AG04449 (cell line): ENCODE measurements around the gene NEK6.

ENCODE experiments used
- CTCF ChIA-PET: fragments of 350-600 bp; formaldehyde crosslinking; extraction: SDS; loops from one replicate; lab custom pipeline; 2021; ENCODE audit warnings: antibody characterized with exemption; lab: Yijun Ruan, JAX
- POLR2A ChIA-PET: fragments of 400-600, 350-600 bp; formaldehyde crosslinking; extraction: SDS; loops from one replicate; lab custom pipeline; 2020; ENCODE audit warnings: antibody characterized with exemption, inconsistent platforms; lab: Yijun Ruan, JAX
- DNase-seq: peaks from one replicate; pipeline ENCODE4 v3.0.0-alpha.2; 2010; ENCODE audit warnings: low read depth, low spot score
- H3K4me3 ChIP-seq: 2 replicates; pipeline ENCODE4 v1.5.1; 2011; ENCODE audit warnings: low read depth, mild to moderate bottlenecking, control low read depth, low read length
- TF ChIP-seq, protein P1 (sequence below): IDR thresholded peaks from one replicate; pipeline ENCODE4 v1.5.1; 2011; ENCODE audit warnings: mild to moderate bottlenecking, moderate library complexity, low read length, control low read depth, inconsistent platforms; ENCODE audit not compliant: insufficient read depth; ENCODE audit errors: missing control alignments

NEK6 gene

DNA sequence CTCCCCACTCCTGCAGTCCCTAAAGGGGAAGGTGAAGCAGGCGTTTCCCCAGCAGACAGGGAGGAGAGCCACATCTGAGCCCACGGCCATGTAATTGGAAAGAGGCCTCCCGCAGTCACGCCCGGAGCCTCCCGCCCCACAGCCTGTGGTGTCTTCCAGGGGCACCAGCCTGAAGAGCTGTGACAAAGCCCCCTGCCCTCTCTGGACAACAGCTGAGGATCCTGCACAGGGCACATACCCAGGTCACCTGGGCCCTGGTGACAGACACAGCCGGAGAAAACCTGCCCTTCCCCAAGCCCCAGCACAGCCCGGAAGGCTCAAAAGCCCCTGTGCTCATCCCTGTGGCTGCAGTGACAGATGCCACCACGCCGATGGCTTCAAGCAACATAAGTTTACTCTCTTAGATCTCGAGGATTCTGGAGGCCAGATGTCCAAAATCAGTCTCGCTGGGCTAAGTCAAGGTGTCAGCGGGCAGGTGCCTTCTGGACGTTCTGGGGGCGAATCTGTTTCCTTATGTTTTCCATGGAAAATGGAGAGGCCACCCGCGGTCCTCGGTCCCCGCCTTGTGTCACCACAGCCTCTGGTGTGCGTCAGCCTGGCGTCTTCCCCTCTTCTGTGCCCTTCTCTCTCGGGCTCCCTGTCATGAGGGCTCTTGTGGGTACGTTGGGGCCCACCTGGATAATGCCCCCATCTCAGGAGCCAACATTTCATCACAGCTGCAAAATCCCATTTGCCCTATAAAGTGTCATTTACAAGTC is 86.0 kb downstream of the NEK6 start:
- POLR2A ChIA-PET: interaction anchor here (1.5 kb wide), 1 partner anchor 37 kb away, joined by 3 read pairs; no protein-coding TSS in a partner anchor
- CTCF ChIA-PET: interaction anchor here (1.1 to 1.9 kb wide), 4 partner anchors 51 to 219 kb away, joined by 3 to 10 read pairs (median 5); no protein-coding TSS in a partner anchor
- peak overlapping the region; percentile 8; the same call in 1 of the 2 replicates for H3K4me3 ChIP-seq
- no peak for DNase-seq
- TF ChIP-seq, protein P1, sequence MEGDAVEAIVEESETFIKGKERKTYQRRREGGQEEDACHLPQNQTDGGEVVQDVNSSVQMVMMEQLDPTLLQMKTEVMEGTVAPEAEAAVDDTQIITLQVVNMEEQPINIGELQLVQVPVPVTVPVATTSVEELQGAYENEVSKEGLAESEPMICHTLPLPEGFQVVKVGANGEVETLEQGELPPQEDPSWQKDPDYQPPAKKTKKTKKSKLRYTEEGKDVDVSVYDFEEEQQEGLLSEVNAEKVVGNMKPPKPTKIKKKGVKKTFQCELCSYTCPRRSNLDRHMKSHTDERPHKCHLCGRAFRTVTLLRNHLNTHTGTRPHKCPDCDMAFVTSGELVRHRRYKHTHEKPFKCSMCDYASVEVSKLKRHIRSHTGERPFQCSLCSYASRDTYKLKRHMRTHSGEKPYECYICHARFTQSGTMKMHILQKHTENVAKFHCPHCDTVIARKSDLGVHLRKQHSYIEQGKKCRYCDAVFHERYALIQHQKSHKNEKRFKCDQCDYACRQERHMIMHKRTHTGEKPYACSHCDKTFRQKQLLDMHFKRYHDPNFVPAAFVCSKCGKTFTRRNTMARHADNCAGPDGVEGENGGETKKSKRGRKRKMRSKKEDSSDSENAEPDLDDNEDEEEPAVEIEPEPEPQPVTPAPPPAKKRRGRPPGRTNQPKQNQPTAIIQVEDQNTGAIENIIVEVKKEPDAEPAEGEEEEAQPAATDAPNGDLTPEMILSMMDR: no peak

- DNase-seq: no peak
- CTCF ChIA-PET: interaction anchor here (1.1 to 1.9 kb wide), 3 partner anchors 50 to 218 kb away, joined by 3 to 10 read pairs (median 5); no protein-coding TSS in a partner anchor
- no peak overlapping the region for H3K4me3 ChIP-seq
- TF ChIP-seq, protein P1: no peak
- POLR2A ChIA-PET: no interaction called here
Observed at GRCh38 chr9:124344291-124345050, 86.7 kb downstream of the NEK6 start.

- ChIA-PET CTCF (interaction anchor here (1.3 to 1.9 kb wide), 3 partner anchors 49 to 218 kb away, joined by 3 to 10 read pairs (median 6); no protein-coding TSS in a partner anchor), POLR2A (no interaction called here)
- no peak for DNase-seq
Observed at GRCh38 chr9:124345063-124345462, 87.3 kb downstream of the NEK6 start.

GRCh38 chr9:124345751-124346281 is 88.1 kb downstream of the NEK6 start:
- CTCF ChIA-PET: interaction anchor here (1.1 to 1.7 kb wide), 3 partner anchors 10 to 214 kb away, joined by 3 to 6 read pairs (median 3); no protein-coding TSS in a partner anchor
- POLR2A ChIA-PET: no interaction called here
- TF ChIP-seq, protein P1: no peak
- H3K4me3 ChIP-seq: no peak overlapping the region
- DNase-seq: no peak

More at GRCh38 chr9:124345063-124345462, 87.3 kb downstream of the NEK6 start:
- TF ChIP-seq, protein P1: no peak
- no peak overlapping the region for H3K4me3 ChIP-seq

GRCh38 chr9:124346347-124347163 is 88.8 kb downstream of the NEK6 start:
- ChIA-PET CTCF (interaction anchor here (1.1 to 3.9 kb wide), 5 partner anchors 9 to 220 kb away, joined by 3 to 20 read pairs (median 5); no protein-coding TSS in a partner anchor), POLR2A (no interaction called here)
- no peak overlapping the region for H3K4me3 ChIP-seq
- TF ChIP-seq, protein P1: no peak
- no peak for DNase-seq
